COLO829 (cell line): Measurements from ENCODE around the gene CACNA2D3.

Experiments used
- DNase-seq: peaks from one replicate; pipeline ENCODE4 v3.0.0; 2012; ENCODE audit warnings: low spot score

Gene CACNA2D3

GRCh38 chr3:54849360-54849759, 727.0 kb downstream of the CACNA2D3 start:
- DNase-seq, result no peak

- no peak for DNase-seq
Observed at GRCh38 chr3:54850484-54851018, 728.2 kb downstream of the CACNA2D3 start.

- DNase-seq, result peak; percentile 65
Observed at GRCh38 chr3:54853573-54854404, 731.4 kb downstream of the CACNA2D3 start.

GRCh38 chr3:54856271-54856670, 733.9 kb downstream of the CACNA2D3 start:
- DNase-seq, result no peak

- DNase-seq, result no peak
Observed at GRCh38 chr3:54857343-54857742, 735.0 kb downstream of the CACNA2D3 start.

- DNase-seq, result no peak
Observed at GRCh38 chr3:54858093-54858785, 735.9 kb downstream of the CACNA2D3 start.

- DNase-seq, result no peak
Observed at GRCh38 chr3:54859184-54859583, 736.8 kb downstream of the CACNA2D3 start.

- DNase-seq, result no peak
Observed at GRCh38 chr3:54861248-54862067, 739.1 kb downstream of the CACNA2D3 start.

- no peak for DNase-seq
Observed at GRCh38 chr3:54862526-54862925, 740.2 kb downstream of the CACNA2D3 start.

- peak; percentile 29 for DNase-seq
Observed at GRCh38 chr3:54863366-54863765, 741.0 kb downstream of the CACNA2D3 start.

GRCh38 chr3:54863786-54864185, 741.4 kb downstream of the CACNA2D3 start:
- DNase-seq, result no peak

GRCh38 chr3:54865316-54865715, 743.0 kb downstream of the CACNA2D3 start:
- no peak for DNase-seq

- DNase-seq, result no peak
Observed at GRCh38 chr3:54866251-54866650, 743.9 kb downstream of the CACNA2D3 start.

GRCh38 chr3:54870423-54870822, 748.1 kb downstream of the CACNA2D3 start:
- peak; percentile 79 for DNase-seq

GRCh38 chr3:54871867-54872266, 749.5 kb downstream of the CACNA2D3 start:
- DNase-seq, result no peak

- no peak for DNase-seq
Observed at GRCh38 chr3:54873059-54874010, 751.0 kb downstream of the CACNA2D3 start.

GRCh38 chr3:54874816-54875556, 752.6 kb downstream of the CACNA2D3 start:
- no peak for DNase-seq

- no peak for DNase-seq
Observed at GRCh38 chr3:54875596-54876268, 753.4 kb downstream of the CACNA2D3 start.

GRCh38 chr3:54876694-54877093, 754.3 kb downstream of the CACNA2D3 start:
- DNase-seq, result no peak

GRCh38 chr3:54877730-54878129, 755.4 kb downstream of the CACNA2D3 start:
- DNase-seq, result no peak
